Ovary (tissue), 3 donors: Measurements from ENCODE around the gene KIF26B.

ENCODE experiments used
- EP300 ChIP-seq: sonication (generic); formaldehyde crosslinking; IDR thresholded peaks from one replicate; pipeline ENCODE4 v1.6.1; 2017; ENCODE audit warnings: antibody characterized with exemption
- POLR2A ChIP-seq: fragments of 450-650 bp; IDR thresholded peaks from one replicate; pipeline ENCODE4 v1.6.1; 2017; ENCODE audit warnings: antibody characterized with exemption, mild to moderate bottlenecking, moderate library complexity
- TF ChIP-seq, protein P1 (sequence below), 3 donors: fragments of 450-650 bp in 2 of 3; fragments of 200-600 bp in 1 of 3; IDR thresholded peaks; one replicate each; pipeline versions ENCODE4 v1.5.1 to v1.8.0; 2016 to 2022; ENCODE audit warnings: antibody characterized with exemption in 3 of 3, mild to moderate bottlenecking in 1 of 3
- donor health status: DM: no; HTN: no; CAD: no.

DNA sequence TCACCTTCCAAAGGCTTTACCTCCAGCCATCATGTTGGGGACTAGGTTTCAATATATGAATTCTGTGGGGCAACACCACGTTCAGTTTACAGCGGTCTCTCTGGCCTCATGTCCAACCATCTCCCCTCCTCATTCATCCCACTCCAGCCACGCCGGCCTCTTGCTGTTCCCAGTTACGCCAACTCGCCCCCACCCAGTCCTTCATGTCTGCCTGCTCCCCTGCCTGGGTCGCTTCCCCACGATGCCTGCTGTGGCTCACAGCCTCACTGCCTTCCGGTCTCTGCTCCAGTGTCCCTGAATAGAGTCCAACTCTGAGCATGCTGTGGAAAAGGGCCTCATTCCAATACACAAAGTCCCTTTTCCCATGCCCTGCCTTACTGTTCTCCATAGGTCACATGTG is 193.8 kb downstream of the KIF26B start:
- TF ChIP-seq, protein P1, sequence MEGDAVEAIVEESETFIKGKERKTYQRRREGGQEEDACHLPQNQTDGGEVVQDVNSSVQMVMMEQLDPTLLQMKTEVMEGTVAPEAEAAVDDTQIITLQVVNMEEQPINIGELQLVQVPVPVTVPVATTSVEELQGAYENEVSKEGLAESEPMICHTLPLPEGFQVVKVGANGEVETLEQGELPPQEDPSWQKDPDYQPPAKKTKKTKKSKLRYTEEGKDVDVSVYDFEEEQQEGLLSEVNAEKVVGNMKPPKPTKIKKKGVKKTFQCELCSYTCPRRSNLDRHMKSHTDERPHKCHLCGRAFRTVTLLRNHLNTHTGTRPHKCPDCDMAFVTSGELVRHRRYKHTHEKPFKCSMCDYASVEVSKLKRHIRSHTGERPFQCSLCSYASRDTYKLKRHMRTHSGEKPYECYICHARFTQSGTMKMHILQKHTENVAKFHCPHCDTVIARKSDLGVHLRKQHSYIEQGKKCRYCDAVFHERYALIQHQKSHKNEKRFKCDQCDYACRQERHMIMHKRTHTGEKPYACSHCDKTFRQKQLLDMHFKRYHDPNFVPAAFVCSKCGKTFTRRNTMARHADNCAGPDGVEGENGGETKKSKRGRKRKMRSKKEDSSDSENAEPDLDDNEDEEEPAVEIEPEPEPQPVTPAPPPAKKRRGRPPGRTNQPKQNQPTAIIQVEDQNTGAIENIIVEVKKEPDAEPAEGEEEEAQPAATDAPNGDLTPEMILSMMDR (IDR thresholded peaks at IDR 0.05), result no peak
- TF ChIP-seq POLR2A (no peak), EP300 (no peak)
